H1 (cell line): ENCODE data around the gene GP5.

Experiments
- CEBPB ChIP-seq: IDR thresholded peaks from 2 replicates; pipeline ENCODE4 v1.6.1; 2012; ENCODE audit warnings: low read depth, low read length
- EP300 ChIP-seq, 2 experiments: IDR thresholded peaks; 1 replicate in 1 of 2; 2 replicates in 1 of 2; pipeline ENCODE4 v1.6.1; 2011 to 2012; ENCODE audit warnings: low read depth in 2 of 2, low read length in 2 of 2, mild to moderate bottlenecking in 2 of 2, borderline replicate concordance in 1 of 2, inconsistent platforms in 1 of 2, moderate library complexity in 1 of 2
- GABPA ChIP-seq: IDR thresholded peaks from 2 replicates; pipeline ENCODE4 v1.6.1; 2011; ENCODE audit warnings: mild to moderate bottlenecking, low read length, moderate library complexity, borderline replicate concordance; ENCODE audit not compliant: insufficient read depth
- JUND ChIP-seq: IDR thresholded peaks from 2 replicates; pipeline ENCODE4 v1.6.1; 2011; ENCODE audit warnings: mild to moderate bottlenecking, improper control_type of control experiment, low read length
- NRF1 ChIP-seq: IDR thresholded peaks from 2 replicates; pipeline ENCODE4 v1.6.1; 2011; ENCODE audit warnings: mild to moderate bottlenecking, low read depth, low read length, improper control_type of control experiment
- POLR2A ChIP-seq, 2 experiments: IDR thresholded peaks; 1 replicate in 1 of 2; 2 replicates in 1 of 2; pipeline ENCODE4 v1.6.1; 2011; ENCODE audit warnings: low read depth in 2 of 2, low read length in 2 of 2, mild to moderate bottlenecking in 2 of 2; ENCODE audit errors: control extremely low read depth in 1 of 2
- TAF1 ChIP-seq: IDR thresholded peaks from 2 replicates; pipeline ENCODE4 v1.6.1; 2011; ENCODE audit warnings: mild to moderate bottlenecking, low read depth, low read length

DNA sequence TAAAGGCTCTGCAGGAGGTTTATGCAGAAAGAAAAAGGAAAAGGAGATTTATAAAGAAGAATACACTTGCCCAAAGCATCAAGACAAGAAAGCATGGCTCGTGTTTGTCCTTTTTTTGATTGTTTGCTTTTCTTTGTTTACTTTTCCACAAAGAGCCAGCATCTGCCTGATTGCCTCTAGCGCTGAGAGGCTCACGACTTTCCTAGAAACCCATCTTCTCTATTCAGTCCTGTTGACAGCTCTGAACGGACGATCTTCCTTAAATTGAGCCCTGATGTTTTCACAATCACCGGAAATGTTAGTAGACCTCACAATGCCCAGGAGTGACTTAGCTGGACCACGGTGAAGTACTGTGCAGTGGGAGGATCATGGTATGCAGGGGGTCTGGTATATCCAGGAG, 12.4 kb downstream of the GP5 start:
- TF ChIP-seq POLR2A (IDR thresholded peaks at IDR 0.05; ENCODE audit: control extremely low read depth in 1 of 2, low read depth in 2 of 2, low read length in 2 of 2) (no peak), TAF1 (no peak), GABPA (no peak), EP300 (IDR thresholded peaks at IDR 0.05; ENCODE audit: borderline replicate concordance in 1 of 2, low read depth in 2 of 2, low read length in 2 of 2) (no peak), CEBPB (no peak), NRF1 (no peak), JUND (no peak)
